GM20000 (cell line): ENCODE results near the gene TAF12.
A peak's percentile ranks its signal among the peaks of the same experiment; 100 is the strongest.

Experiments used
- DNase-seq: peaks from one replicate; pipeline ENCODE4 v3.0.0; 2012; ENCODE audit warnings: low spot score
- CTCF ChIP-seq: IDR thresholded peaks from 2 replicates; pipeline ENCODE4 v1.5.1; 2012; ENCODE audit warnings: mild to moderate bottlenecking, control low read depth; ENCODE audit errors: extremely low read depth, missing control alignments

TAF12 gene

DNA sequence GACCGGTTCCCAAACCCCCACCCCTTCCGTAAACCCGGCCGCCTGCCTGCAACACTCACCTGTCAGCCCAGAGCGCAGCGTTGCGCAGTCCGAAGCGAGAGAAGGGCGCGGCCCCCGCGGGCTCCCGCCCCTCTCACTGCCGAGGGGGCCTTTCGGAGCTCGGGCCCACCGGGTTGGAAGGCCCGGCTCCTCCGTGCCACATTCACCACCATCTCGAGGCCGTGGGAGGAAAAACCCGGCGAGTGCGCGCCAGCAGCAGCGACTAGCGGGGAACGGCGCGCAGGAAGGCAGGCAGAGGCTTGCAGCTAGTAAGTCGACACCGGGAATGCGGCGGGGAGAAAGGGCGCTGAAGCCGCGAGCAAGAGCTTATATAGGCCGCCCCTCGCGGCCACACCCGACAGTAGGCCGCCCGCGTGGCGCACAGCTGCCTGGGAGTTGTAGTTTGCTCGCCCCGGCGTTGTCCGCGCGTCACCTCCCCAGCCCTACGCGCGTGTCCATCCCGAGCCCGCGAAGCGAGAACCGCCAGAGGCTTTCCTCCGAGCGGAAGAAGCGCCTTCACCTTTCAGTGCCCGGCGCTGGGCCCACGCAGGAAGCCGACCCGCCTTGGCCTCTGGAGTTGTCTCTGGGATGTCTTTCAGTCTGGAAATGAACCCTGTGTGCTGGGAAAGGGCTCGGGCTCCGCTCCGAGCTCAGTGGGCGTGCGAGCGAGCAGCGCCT is 61.2 kb downstream of the TAF12 start:
- peak; percentile 93 for DNase-seq
- no peak for TF ChIP-seq CTCF

GRCh38 chr1:28580722-28581530 is 61.9 kb downstream of the TAF12 start:
- TF ChIP-seq CTCF: peak; percentile 19
- peak; percentile 58 for DNase-seq

GRCh38 chr1:28579401-28579800 is 63.5 kb downstream of the TAF12 start:
- no peak for DNase-seq
- no peak for TF ChIP-seq CTCF

- no peak for DNase-seq
- no peak for TF ChIP-seq CTCF
These were observed 64.1 kb downstream of the TAF12 start for GRCh38 chr1:28578696-28579218.

- no peak for DNase-seq
- no peak for TF ChIP-seq CTCF
These were observed 64.9 kb downstream of the TAF12 start for GRCh38 chr1:28577738-28578536.

DNA sequence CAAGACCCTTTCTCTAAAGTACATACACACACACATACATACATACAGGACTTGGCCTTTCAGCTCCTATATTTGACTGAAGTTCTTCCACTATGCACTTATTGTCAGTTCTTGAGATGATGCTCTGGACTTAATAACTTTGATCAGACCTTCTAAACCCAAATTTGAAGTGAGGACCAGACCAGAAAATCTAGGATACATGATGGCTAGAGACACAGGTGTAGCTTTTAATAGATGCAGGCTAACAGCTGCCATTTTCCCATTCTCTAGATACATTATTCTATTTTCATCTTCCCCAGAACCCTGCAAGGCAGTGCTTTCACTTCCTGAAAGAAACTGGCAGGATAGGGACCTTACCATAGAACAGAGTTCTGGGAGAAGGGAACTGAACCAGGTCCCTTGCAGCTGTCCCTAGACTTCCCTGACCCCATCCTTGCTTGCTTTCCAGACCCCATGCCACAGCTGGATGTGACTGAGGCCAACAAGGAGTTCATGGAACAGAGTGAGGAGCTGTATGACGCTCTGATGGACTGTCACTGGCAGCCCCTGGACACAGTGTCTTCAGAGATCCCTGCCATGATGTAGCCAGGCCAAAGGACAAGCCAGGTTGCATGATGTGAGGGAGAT is 65.7 kb downstream of the TAF12 start:
- no peak for DNase-seq
- no peak for TF ChIP-seq CTCF
